GM19455 (cell line): Measurements from ENCODE around the gene RNF212.

Source experiments
- ATAC-seq: cut with Tn5 transposase; IDR thresholded peaks from one replicate; pipeline ENCODE4 v1.9.1; 2021; ENCODE audit not compliant: unreplicated experiment

Gene RNF212

DNA sequence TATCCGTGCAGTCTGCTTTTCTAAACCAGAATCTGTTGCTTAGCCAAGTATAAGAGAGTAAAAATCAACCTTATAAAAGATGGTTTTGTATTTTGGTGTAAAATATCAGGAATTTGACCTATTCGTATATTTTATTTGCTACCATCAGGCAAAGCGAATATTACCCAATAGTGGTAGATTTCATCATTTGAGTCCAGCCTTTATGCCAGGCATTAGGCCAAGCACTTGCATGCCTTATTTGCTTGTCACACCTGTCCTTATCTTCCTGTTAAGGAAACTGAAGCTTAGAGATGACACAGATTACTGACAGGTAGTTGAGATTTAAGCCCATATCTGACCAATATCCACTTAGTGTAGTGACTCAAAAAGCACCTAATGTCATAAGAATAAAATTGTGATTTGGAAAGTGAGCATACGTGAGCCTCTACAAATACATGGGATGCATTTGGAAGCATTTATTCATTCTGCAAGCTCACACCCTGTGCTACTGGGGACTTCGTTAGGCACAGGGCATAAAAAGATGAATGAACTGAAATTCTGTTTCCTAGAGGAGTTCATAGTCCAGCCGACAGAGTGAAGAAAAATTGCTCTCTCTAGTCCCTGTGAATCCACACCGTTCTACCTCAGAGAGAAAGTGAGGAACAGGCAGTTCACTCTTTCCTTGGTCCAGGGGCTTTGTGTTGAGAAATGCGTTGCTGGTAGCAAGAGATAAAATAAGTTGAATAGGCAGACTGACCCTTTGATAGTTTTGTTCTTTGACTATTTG is 2.3 kb upstream of the RNF212 start:
- ATAC-seq = no peak

DNA sequence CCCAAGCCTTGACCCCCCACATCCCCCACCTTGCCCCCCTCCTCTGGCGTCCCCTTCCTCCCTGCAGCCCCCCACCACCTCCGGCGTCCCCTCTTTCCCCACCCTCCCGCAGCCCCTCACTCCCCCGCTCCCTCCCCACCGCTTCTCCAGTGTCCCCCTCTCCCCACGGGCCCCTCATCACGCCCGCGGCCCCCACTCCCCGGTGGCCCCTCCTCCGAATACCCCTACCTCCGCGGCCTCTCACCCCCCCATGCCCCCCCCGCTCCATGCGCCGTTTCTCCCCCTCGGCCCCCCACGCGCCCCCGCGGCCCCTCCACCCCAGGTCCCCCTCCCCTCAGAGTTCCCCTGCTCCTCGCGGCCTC is 562 bp downstream of the RNF212 start:
- no peak for ATAC-seq

DNA sequence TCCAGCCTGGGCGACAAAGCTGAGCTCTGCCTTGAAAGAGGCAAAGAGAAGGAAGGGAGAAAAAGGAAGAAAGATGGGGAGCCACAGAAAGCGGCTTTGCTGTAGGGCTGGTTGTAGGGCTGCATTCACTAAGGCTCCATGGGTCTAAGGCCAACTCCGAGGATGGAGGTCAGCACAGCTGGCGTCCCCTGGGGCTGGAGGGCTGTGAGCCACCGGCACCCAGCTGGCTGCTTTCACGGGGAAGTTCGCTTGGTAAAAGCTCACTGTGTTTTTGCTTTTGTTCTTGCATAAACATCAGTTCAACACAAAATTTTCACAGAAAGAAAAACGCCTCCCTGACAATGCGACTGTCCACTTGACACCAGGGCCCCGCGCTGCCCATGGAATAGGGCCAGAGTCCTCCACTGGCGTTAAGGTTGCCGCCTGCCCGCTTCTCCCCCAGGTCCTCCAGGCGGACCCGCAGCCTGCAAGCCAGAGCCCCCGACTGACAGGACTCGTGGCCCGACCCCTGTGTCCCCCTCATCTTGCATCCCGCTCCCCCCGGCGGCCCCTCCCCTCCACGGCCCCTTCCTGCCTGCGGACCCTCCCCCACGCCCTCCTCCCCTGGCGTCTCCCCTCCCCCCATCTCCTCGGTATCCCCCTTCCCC is 1.1 kb downstream of the RNF212 start:
- ATAC-seq = no peak

DNA sequence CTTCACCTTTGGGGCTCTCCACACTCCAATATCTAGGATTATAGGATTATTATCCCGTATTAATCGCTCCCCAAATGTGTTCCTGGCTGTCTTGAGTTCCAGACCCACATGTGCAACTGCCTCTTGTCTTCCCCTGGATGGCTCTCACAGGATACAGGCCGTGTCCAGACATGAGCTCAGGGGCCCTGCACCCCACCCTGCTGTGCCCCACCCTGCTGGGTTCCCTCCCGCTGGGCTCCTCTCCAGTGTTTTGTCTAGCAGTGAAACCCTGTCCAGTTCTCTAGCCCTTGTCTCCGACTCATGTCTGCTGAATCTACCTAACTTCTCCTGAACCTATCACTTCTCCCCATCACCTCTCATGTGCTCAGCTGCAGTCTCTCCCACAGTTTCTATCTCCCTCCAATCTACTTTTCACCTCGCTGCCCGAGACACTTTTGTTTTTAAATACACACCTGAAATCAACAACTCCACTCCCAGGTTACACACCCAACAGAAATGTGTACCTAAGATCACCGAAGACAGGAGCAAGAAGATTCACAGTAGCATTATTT is 2.0 kb downstream of the RNF212 start:
- no peak for ATAC-seq

DNA sequence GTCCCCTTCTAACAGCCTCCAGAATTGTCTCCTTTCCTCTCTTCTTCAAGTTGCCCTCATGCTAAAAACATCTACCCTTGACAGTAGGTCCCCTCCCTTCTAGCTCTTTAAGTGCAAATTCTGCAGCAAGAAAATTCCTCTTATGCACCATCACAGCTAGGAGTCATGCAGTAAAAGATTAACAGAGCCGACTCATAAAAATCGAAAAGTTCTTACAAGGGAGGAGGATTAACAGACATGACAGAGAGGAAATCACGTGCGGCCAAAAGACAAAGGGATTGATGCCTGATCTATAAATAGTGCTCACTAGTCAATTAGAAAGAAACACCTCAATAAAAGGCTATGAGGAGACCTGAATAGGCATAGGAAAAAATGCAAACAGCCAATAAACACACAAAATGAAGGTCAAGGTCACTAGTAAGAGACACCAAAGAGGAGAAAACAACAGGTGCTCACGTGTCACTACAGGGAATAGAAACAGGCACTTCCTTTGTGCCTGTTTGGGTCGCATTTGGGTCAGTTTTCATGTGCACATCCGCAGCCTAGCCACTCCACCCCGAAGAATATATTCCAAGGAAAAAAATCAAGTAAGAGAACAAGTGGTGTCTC is 3.4 kb downstream of the RNF212 start:
- no peak for ATAC-seq

DNA sequence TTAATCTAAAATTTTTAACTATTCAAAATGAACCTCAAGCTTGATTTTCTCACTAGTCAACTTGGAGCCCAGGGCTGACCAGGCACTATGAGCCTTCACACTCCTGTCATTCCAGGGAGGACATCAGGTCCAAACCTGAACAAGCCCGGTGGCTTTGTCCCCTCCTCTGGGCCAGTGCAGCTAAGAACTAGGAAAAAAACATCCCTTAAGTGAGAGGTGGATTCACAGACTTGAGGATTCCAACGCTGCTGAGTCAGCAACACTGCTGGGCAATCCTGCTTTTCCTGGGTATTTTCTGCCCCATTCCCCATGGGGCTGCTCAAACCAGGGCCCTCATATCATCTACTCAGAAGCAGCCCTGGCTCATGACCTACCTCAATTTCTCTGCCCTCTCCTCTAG is 4.0 kb downstream of the RNF212 start:
- no peak for ATAC-seq

DNA sequence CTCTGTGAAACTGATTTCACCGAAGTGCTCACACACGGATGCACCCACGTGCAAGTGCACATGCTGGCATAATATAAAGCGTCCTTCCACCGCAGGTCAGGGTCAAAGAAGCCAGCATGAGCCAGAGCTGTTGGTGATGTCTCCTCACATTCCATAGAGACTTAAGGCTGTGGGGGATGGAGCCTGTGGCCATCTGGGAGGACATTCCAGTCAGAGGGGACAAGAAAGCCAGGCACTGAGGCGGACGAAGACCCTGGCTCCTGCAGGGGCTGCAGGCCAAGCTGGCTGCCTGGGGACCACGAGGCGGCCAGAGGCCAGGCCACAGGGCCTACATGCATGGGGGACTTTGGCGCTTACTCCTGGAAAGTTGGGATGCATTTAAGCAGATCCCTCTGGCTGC is 7.7 kb downstream of the RNF212 start:
- ATAC-seq = no peak

DNA sequence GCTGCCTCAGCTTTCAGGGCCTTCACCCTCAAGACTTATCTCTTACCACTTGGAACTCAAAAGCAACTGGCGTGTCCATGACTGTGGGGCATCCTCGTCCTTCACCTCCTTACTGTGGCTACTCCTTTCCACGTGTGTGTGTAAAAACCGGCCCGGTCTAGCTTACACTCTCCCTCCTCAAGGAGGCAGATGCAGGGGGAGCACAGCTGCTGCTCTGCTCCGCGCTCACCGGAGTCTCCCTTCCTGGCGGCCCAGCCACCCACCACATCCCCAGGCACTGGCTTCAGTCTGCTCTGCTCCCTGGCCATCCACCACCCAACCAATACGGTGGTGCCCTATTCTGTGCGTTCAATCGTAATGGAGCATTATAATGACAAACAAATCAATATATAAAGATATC is 8.3 kb downstream of the RNF212 start:
- ATAC-seq = no peak

DNA sequence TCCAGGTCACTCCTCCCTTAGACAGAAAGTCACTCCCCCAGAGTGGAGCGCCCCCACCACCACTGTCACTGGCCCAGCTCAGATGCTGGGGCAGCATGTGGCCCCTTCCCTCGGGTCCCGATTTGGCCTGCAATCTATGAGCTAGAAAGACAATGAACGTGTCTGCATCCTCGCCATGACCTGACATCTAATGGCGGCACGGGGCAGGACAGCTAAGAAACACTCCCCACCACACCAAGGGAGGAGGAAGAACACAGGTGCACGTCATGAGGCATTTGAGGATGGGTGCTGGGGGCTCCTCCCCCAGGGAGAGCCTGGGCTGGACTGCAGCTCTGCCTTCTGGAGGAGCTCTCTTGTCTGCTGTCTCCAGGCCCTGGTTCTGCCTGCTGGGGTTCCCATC is 8.7 kb downstream of the RNF212 start:
- ATAC-seq = no peak

DNA sequence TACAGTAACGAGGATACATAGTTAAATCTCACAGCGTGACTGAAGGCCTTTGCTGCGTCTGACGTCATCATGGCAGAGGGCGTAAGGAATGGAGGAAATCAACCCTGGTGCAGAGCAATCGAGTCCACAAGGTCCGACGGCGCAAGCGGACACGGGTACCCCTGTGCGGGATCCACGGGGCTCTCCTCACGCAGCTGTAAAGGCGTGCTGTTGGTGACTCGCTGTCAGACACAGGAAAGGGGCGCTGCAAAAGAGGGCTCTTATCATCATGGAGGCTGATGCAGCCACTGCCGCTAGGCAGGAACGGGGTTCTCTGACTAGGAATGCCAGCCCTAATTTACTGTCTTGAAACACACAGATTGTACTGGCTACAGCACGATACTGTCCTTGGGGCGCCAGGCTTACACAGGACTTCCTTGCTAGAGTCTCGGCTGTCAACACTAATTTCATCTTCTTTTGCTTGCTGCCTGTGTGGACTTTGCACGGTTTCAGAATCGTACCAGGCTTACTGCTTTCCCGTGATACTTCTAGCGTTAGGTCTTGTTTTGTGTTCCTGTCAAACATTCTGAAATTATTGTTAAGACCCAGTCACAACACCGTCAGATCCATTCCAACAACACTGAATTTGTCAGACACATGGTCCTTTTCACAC is 13.6 kb downstream of the RNF212 start:
- ATAC-seq = no peak

DNA sequence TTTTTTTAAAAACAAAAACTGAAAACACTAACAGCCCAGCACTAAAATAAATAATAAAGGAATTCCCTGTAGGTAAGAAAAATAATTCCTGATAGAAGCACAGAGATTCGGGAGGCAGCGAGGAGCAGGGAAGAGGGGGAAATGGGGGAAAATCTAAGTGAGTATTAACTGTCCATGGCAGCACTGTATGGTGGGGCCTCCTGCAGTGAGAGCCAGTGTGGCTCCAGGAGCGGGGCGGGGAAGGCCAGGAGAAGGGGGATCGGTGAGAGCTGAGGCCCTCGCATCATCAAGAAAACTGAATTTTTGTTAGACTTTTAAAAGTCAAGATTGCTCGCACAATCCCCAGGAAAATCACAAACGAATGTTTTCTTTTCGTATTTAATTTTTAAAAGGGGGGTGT is 14.1 kb downstream of the RNF212 start:
- ATAC-seq = no peak

DNA sequence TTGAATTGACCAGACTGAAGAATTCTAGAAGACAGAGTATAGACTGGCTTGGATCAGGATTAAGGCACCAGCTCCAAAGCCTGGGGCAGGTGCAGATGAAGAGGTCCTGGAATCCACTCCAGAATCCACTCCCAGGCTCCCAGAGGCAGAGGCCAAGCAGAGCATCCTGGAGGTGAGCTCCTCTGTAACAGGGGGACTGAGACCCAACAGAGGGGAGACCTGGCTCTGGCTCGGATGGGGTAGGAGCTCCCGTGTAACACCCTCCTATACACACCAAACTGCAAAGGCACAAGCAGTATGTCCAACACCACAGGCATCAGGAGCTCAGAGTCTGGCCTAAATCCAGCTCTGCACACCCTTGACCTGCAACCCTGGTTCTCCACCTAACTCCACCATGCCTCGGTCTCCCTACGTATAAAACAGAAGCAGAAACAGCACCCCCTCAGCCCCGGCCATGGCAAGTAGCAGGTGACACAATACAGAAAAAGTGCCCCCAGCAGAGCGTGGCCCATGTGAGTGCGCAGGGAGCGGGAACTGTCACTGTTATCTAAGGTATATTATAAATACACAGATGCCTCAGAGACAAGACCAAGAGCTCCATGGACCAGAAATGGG is 14.9 kb downstream of the RNF212 start:
- ATAC-seq = no peak

DNA sequence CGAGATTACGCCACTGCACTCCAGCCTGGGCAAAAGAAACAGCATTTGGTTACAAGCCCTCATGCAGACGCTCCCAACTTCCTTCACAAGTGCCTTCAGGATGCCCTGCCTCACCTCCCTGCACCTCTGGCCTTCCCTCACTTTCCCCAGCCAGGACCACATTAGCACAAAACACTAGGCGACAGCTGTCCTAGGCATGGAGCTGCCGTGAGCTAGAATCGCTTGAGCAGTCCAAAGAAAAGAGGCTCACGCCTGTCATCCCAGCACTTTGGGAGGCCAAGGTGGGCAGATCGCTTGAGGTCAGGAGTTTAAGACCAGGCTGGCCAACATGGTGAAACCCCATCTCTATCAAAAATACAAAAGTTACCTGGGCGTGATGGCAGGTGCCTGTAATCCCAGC is 15.8 kb downstream of the RNF212 start:
- ATAC-seq = no peak

DNA sequence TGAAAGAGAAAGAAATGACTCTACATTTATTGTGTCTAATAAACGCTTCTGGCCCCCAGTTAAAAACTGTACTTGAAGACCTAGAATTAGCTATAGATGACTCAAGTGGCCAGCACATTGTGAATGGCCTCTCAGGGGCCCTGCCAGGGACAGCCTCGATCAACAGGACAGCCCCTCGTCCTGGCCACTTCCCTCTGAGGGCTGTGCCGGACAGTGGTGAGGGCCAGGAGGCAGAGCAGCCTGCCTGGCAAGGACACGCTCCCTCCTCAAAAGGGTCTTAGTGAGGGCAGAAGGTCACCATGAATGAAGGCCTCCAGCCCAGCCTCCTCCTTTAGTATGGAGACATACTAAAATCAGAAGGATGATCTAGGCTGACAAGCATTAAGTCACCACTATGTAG is 16.5 kb downstream of the RNF212 start:
- no peak for ATAC-seq

DNA sequence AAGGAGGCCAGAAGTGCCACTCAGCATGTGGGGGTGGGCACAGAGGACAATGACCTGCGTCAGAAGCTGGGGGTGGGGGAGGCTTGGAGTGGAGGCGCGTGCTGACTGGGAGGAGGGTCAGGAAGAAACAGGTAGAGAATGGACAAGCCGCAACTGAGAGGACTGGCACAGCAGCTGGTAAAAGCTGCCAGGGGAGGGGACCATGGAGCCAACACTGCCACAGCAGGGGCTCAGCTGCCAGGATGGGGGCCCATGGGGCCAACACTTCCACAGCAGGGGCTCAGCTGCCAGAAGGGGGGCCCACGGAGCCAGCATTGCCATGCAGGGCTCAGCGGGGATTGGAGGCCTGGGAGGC is 19.1 kb downstream of the RNF212 start:
- no peak for ATAC-seq

DNA sequence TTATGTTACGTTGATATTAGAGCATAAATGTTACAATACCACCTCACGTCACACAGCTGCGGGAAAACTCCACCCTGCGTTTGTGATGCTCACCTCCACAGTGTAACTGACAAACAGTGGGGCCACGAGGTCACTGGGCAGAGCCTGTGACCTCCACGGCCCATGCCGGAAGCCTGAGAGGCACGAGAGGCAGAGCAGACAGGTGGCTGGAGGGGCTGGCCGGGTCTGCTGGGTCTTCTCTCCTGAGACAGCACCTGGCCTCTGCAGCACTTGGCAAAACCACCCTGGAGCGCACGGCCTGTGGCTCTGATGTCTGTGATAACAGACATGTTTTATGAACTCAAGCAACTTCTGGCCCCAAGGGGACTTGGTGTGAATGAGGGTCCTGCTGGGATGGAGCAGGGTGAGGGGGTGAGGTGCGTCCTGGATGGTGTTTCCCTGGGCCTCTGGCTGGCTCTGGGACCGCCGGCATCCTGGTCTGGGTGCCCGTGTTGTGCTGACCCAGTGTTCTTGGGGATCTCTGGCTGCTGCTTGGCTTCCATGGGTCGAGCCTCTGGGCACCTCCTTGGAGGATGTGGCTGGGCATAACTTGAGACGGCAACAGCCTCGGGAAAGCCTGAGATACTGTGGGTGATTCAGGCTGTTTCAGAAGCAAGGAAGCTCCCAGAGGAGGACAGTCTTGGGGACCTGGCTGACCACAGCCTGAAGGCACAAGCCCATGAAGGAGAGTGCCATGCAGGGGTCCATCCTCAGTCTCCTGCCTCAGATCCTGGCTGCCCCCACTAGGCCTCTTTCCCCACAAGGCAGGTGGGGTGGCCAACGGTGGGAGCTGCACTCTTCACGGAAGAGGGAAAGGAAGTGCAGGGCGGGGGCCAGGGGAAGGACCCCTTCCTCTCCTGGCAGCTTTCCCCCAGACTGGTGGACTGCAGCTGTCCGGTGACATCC is 19.7 kb downstream of the RNF212 start:
- ATAC-seq = no peak

DNA sequence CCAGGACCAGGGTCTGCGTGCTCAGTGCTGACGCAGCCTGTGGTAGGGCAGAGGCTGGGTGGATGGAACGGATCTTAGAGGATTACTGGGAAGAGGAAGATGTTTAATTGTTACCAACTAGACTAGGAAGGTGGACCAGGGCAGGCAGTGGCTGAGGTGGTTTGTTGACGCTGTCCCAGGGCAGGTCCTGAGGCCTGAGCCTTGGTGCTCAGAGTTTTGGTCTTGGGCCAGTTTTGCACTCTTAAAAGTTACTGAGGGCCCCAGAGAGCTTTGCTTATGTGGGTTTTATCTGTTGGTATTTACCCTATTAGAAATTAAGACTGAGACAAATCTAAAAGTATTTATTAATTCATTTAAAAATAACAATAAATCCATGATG is 20.4 kb downstream of the RNF212 start:
- ATAC-seq = no peak

DNA sequence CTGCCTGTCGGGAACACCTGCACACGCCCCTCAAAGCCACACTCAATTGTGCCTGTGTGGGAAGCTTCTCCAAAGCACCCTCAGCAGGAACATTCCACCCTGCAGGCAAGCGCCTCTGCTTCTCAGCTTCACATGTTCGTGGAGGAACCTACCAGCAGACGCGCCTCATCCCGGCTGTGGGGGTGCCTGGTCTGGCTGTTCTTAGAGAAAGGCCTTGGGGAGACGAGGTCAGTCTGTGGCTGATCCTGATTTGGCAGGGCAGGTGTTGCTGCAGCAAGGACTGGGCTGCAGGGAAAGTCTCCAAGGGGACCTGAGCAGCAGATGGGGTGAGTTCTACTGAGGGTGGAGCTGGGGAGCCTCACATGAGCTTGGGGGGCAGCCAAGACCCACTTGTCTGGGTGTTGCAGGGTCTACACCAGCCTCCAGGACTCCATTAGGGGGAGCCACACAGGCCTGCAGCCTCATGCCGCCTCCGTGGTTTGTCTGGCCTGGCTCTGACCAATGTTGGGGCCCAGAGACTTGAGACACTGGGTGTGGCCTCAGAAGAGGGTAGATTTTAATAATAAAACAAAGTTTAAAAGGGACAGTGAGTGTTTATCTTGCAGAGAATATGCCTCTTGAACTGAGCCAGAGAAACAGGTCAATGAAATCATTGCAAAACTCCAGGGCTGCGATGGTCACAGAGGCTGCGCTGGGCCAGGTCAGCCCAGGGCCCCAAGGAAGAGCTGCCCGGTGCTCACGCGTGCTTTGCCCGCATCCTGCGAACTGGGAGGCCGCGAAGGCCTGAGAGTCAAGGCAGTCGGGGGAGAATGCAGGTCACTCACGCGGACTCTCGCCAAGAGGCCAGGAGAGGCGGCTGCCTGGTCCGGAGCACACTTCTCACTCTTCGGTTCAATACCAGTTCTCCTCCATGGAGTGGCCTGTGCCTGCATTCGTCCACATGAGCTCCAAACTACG is 21.1 kb downstream of the RNF212 start:
- ATAC-seq = no peak

DNA sequence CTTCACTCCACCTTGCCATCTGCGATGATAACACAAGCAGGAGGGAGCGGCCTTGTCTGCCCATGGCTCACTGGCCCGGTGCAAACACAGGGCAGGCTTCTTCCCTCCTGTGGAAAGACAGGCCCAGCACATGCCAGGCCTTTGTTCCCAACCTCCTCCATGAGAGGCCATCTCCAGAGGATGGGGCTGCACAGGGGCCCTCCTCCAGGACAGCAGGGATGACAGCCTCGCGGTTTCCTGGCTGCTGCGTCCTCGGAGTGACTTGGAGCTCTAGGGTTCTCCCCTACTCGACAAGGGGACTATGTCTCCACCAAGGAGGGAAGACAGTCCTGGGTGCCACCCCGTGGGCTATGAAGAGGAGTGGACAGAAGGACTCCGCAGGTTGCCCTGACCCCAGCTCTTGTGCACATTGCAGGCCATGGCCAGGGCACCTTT is 21.8 kb downstream of the RNF212 start:
- no peak for ATAC-seq
